PC-9 (cell line): ENCODE data around the gene E2F3. TPM values are rescaled to one million over a fixed set of nuclear protein-coding genes. Genes with fewer than 3 reads are reported as not detected.

ENCODE experiments used
- BruUV-seq: library from RNA; stranded (reverse); fragments of 400-500 nt; replicated peaks from 2 replicates; lab custom pipeline; 2021; lab: Mats Ljungman, UMichigan
- CTCF ChIA-PET: fragments of 300-600 bp; sonication (Branson Sonifier 250); formaldehyde crosslinking; loops from one replicate; lab custom pipeline; 2022; ENCODE audit warnings: antibody characterized with exemption; lab: Charles Lee
- POLR2A ChIA-PET: fragments of 300-600 bp; sonication (Branson Sonifier 250); formaldehyde crosslinking; loops from one replicate; lab custom pipeline; 2022; ENCODE audit warnings: antibody characterized with exemption; ENCODE audit not compliant: unreplicated experiment; lab: Charles Lee
- DNase-seq, 2 experiments: peaks; one replicate each; pipeline versions ENCODE4 v3.0.0 to v3.0.0-alpha.2; 2015 to 2022; ENCODE audit warnings: mixed read lengths in 1 of 2
- H2AFZ ChIP-seq: fragments of 200-600 bp; sonication (generic); 2 replicates; pipeline ENCODE4 v1.8.1; 2017; ENCODE audit warnings: antibody characterized with exemption
- H3F3A ChIP-seq: fragments of 200-600 bp; sonication (generic); 2 replicates; pipeline ENCODE4 v1.8.1; 2017; ENCODE audit warnings: antibody characterized with exemption, mild to moderate bottlenecking, low read depth; ENCODE audit not compliant: insufficient read depth
- H3K27ac ChIP-seq: fragments of 200-600 bp; sonication (generic); 2 replicates; pipeline ENCODE4 v1.6.1; 2016; ENCODE audit warnings: mixed run types
- H3K27me3 ChIP-seq: fragments of 200-600 bp; sonication (generic); 2 replicates; pipeline ENCODE4 v1.6.1; 2016; ENCODE audit warnings: low read depth, mixed run types; ENCODE audit not compliant: insufficient read depth
- H3K36me3 ChIP-seq: fragments of 200-600 bp; sonication (generic); 2 replicates; pipeline ENCODE4 v1.6.1; 2016; ENCODE audit warnings: low read depth, mixed run types
- H3K4me1 ChIP-seq: fragments of 200-600 bp; sonication (generic); replicated peaks from 2 replicates; pipeline ENCODE4 v1.6.1; 2016; ENCODE audit warnings: mixed run types; ENCODE audit not compliant: insufficient read depth
- H3K4me2 ChIP-seq: fragments of 200-600 bp; sonication (generic); 2 replicates; pipeline ENCODE4 v1.6.1; 2017; ENCODE audit warnings: mixed run types
- H3K4me3 ChIP-seq: fragments of 200-600 bp; sonication (generic); 2 replicates; pipeline ENCODE4 v1.6.1; 2016; ENCODE audit warnings: mixed run types
- H3K79me2 ChIP-seq: fragments of 200-600 bp; sonication (generic); 2 replicates; pipeline ENCODE4 v1.6.1; 2017; ENCODE audit warnings: low read depth, mixed run types
- H3K9me2 ChIP-seq: fragments of 200-600 bp; sonication (generic); 2 replicates; pipeline ENCODE4 v1.8.1; 2017; ENCODE audit warnings: mild to moderate bottlenecking; ENCODE audit not compliant: insufficient read depth
- H3K9me3 ChIP-seq: fragments of 200-600 bp; sonication (generic); 2 replicates; pipeline ENCODE4 v1.8.1; 2016; ENCODE audit warnings: low read depth; ENCODE audit not compliant: insufficient read depth
- H4K20me1 ChIP-seq: fragments of 200-600 bp; sonication (generic); 2 replicates; pipeline ENCODE4 v1.8.1; 2017; ENCODE audit not compliant: insufficient read depth
- CTCF ChIP-seq: fragments of 200-600 bp; sonication (generic); conservative IDR thresholded peaks from 2 replicates; pipeline ENCODE4 v1.6.1; 2017; ENCODE audit warnings: mixed run types, antibody characterized with exemption, mild to moderate bottlenecking, moderate library complexity
- EZH2 ChIP-seq: fragments of 200-600 bp; sonication (generic); IDR thresholded peaks from 2 replicates; pipeline ENCODE4 v1.8.0; 2017; ENCODE audit warnings: antibody characterized with exemption, low read depth
- intact Hi-C: fragments of 100-400 bp; cut with micrococcal nuclease; formaldehyde crosslinking; loops from one replicate; pipeline ENCODE4 v1.10.0; 2022; ENCODE audit not compliant: unreplicated experiment
- total RNA-seq: library from RNA; stranded (reverse); gene quantifications from 2 replicates; pipeline ENCODE4 v1.2.3, GENCODE V29; 2021

The E2F3 gene
- total RNA-seq, 1 experiment from 2014 or later: 20.0 TPM

GRCh38 chr6:20459682-20460081 is 58.0 kb downstream of the E2F3 start:
- Histone ChIP-seq H3K4me3 (no peak overlapping the region), H4K20me1 (peaks cover 36% of the 10 kb centered on the region), H3K4me1 (0 out of 2 replicates have a peak, but pooled peaks cover 10% of the 10 kb centered on the region), H3K36me3 (peaks cover 10% of the 10 kb centered on the region; the same call in 1 of the 2 replicates), H3K4me2 (no peak overlapping the region), H3K9me2 (no peaks in the 10 kb centered on the region), H2AFZ (no peak overlapping the region), H3K27me3 (no peaks in the 10 kb centered on the region), H3F3A (no peaks in the 10 kb centered on the region), H3K9me3 (no peaks in the 10 kb centered on the region), H3K79me2 (peaks cover 83% of the 10 kb centered on the region), H3K27ac (no peak overlapping the region)
- ChIA-PET POLR2A (no interaction called here), CTCF (no interaction called here)
- intact Hi-C loops: no loop called here
- TF ChIP-seq CTCF (no peak), EZH2 (no peak)
- BruUV-seq: no TSS peak
- no peak for DNase-seq

- TF ChIP-seq EZH2 (no peak), CTCF (no peak)
- Histone ChIP-seq H3K4me1 (no peaks in the 10 kb centered on the region), H3K27me3 (no peaks in the 10 kb centered on the region), H3K9me2 (no peaks in the 10 kb centered on the region), H2AFZ (no peak overlapping the region), H4K20me1 (peaks cover 18% of the 10 kb centered on the region; the same call in 1 of the 2 replicates), H3K27ac (no peak overlapping the region), H3K36me3 (peaks cover 10% of the 10 kb centered on the region; the same call in 1 of the 2 replicates), H3K4me3 (no peak overlapping the region), H3F3A (no peaks in the 10 kb centered on the region), H3K9me3 (no peaks in the 10 kb centered on the region), H3K79me2 (peaks cover 75% of the 10 kb centered on the region), H3K4me2 (no peak overlapping the region)
- no peak for DNase-seq
- no TSS peak for BruUV-seq
- ChIA-PET POLR2A (no interaction called here), CTCF (no interaction called here)
- intact Hi-C loops: no loop called here
Measured at GRCh38 chr6:20461576-20461975, 59.9 kb downstream of the E2F3 start.

- no peaks in the 10 kb centered on the region for H3F3A ChIP-seq
- H4K20me1 ChIP-seq: peaks cover 15% of the 10 kb centered on the region; the same call in 1 of the 2 replicates
- H3K9me2 ChIP-seq: no peaks in the 10 kb centered on the region
- no peak overlapping the region for H3K27ac ChIP-seq
- no peaks in the 10 kb centered on the region for H3K27me3 ChIP-seq
- CTCF ChIA-PET: no interaction called here
- H3K4me2 ChIP-seq: no peak overlapping the region
- H3K4me3 ChIP-seq: no peak overlapping the region
- TF ChIP-seq CTCF: no peak
- no peak for TF ChIP-seq EZH2
- intact Hi-C loops: no loop called here
- POLR2A ChIA-PET: interaction anchor here (0.6 kb wide), 1 partner anchor 14 kb away, joined by 3 read pairs; no protein-coding TSS in a partner anchor
- DNase-seq: no peak
- peaks cover 70% of the 10 kb centered on the region for H3K79me2 ChIP-seq
- H2AFZ ChIP-seq: no peak overlapping the region
- BruUV-seq: no TSS peak
- H3K9me3 ChIP-seq: no peaks in the 10 kb centered on the region
- no peaks in the 10 kb centered on the region for H3K4me1 ChIP-seq
- peaks cover 10% of the 10 kb centered on the region; the same call in 1 of the 2 replicates for H3K36me3 ChIP-seq
Measured at GRCh38 chr6:20463396-20463795, 61.7 kb downstream of the E2F3 start.
